Endothelial cell of umbilical vein (primary cell): ENCODE measurements around the gene NEDD4L. TPM values are rescaled to one million over a fixed set of nuclear protein-coding genes. Genes with fewer than 3 reads are reported as not detected.

ENCODE experiments used
- BruUV-seq: library from RNA; stranded (reverse); fragments of 400-500 nt; replicated peaks from 2 replicates; lab custom pipeline; 2021; lab: Mats Ljungman, UMichigan
- CTCF ChIA-PET: fragments of 300-600, 350-600 bp; sonication (Branson Sonifier 250); formaldehyde crosslinking; loops from one replicate; lab custom pipeline; 2021; ENCODE audit warnings: antibody characterized with exemption, inconsistent platforms; lab: Charles Lee
- POLR2A ChIA-PET: fragments of 300-600, 350-600 bp; sonication (Branson Sonifier 250); formaldehyde crosslinking; loops from one replicate; lab custom pipeline; 2021; ENCODE audit warnings: antibody characterized with exemption, inconsistent platforms; lab: Charles Lee
- DNase-seq: peaks from one replicate; pipeline ENCODE4 v3.0.0-alpha.2; 2011; ENCODE audit warnings: low read depth, low spot score
- FAIRE-seq: peaks from 2 replicates; lab custom pipeline; 2011; peaks lifted over from hg19 to GRCh38; lab: Jason Lieb, UNC
- H2AFZ ChIP-seq: 2 replicates; pipeline ENCODE4 v1.6.0; 2012; ENCODE audit warnings: low read depth, low read length, control low read depth, inconsistent platforms
- H3K27ac ChIP-seq: 2 replicates; pipeline ENCODE4 v1.5.1; 2011; ENCODE audit warnings: low read depth, mild to moderate bottlenecking, control low read depth, low read length, moderate library complexity; ENCODE audit not compliant: insufficient read depth
- H3K27me3 ChIP-seq, 2 experiments: 2 replicates each; pipeline versions ENCODE4 v1.6.0 to v1.6.1; 2011; ENCODE audit warnings: low read length in 2 of 2, mixed read lengths in 1 of 2; ENCODE audit not compliant: control insufficient read depth in 2 of 2, insufficient read depth in 2 of 2
- H3K36me3 ChIP-seq, 2 experiments: 2 replicates in 1 of 2; 3 replicates in 1 of 2; pipeline ENCODE4 v1.5.1; 2011; ENCODE audit warnings: low read length in 2 of 2, mild to moderate bottlenecking in 1 of 2, moderate library complexity in 1 of 2; ENCODE audit not compliant: control insufficient read depth in 2 of 2, insufficient read depth in 2 of 2; ENCODE audit errors: extremely low read depth in 1 of 2
- H3K4me1 ChIP-seq: 3 replicates; pipeline ENCODE4 v1.5.1; 2011; ENCODE audit warnings: mild to moderate bottlenecking, low read length; ENCODE audit not compliant: control insufficient read depth, insufficient read depth; ENCODE audit errors: extremely low read depth
- H3K4me2 ChIP-seq: 2 replicates; pipeline ENCODE4 v1.6.1; 2011; ENCODE audit warnings: low read length, control low read depth, mixed read lengths; ENCODE audit not compliant: insufficient read depth
- H3K4me3 ChIP-seq, 3 experiments: fragments of 200-600 bp in 1 of 3; sonication (generic), shearing (Covaris generic) in 1 of 3; replicated peaks in 1 of 3; 2 replicates each; pipeline ENCODE4 v1.5.1; 2011 to 2016; ENCODE audit warnings: control low read depth in 3 of 3, low read length in 3 of 3, mild to moderate bottlenecking in 2 of 3, inconsistent platforms in 1 of 3, low read depth in 1 of 3, moderate library complexity in 1 of 3; ENCODE audit not compliant: insufficient read depth in 1 of 3
- H3K79me2 ChIP-seq: 2 replicates; pipeline ENCODE4 v1.6.0; 2012; ENCODE audit warnings: low read length, inconsistent platforms; ENCODE audit not compliant: control insufficient read depth, insufficient read depth
- H3K9ac ChIP-seq: replicated peaks from 2 replicates; pipeline ENCODE3; 2011; ENCODE audit warnings: low read length, control low read depth; ENCODE audit not compliant: insufficient read depth; ENCODE audit errors: extremely low read depth
- H3K9me1 ChIP-seq: replicated peaks from 3 replicates; pipeline ENCODE4 v1.6.0; 2011; ENCODE audit warnings: mild to moderate bottlenecking, low read length; ENCODE audit not compliant: control insufficient read depth, insufficient read depth; ENCODE audit errors: extremely low read depth
- H3K9me3 ChIP-seq: replicated peaks from 2 replicates; pipeline ENCODE4 v1.5.1; 2012; ENCODE audit warnings: low read length, inconsistent platforms; ENCODE audit not compliant: control insufficient read depth, insufficient read depth
- H4K20me1 ChIP-seq: replicated peaks from 2 replicates; pipeline ENCODE3; 2011; ENCODE audit warnings: mild to moderate bottlenecking, low read length; ENCODE audit not compliant: control insufficient read depth, insufficient read depth; ENCODE audit errors: extremely low read depth
- CTCF ChIP-seq, 2 donors: IDR thresholded peaks; 1 replicate in 1 of 2; 2 replicates in 1 of 2; pipeline ENCODE4 v1.5.1; 2011; ENCODE audit warnings: low read length in 2 of 2, mild to moderate bottlenecking in 2 of 2, moderate library complexity in 2 of 2, control low read depth in 1 of 2, inconsistent platforms in 1 of 2, low read depth in 1 of 2; ENCODE audit not compliant: insufficient read depth in 1 of 2; ENCODE audit errors: extremely low read depth in 1 of 2
- EZH2 ChIP-seq: IDR thresholded peaks from 2 replicates; pipeline ENCODE4 v1.6.1; 2012; ENCODE audit warnings: borderline replicate concordance, low read depth, mild to moderate bottlenecking, moderate library complexity, low read length, inconsistent platforms; ENCODE audit not compliant: severe bottlenecking
- GATA2 ChIP-seq: IDR thresholded peaks from 2 replicates; pipeline ENCODE4 v1.7.0; 2011; ENCODE audit warnings: low read depth, mild to moderate bottlenecking, moderate library complexity, mixed read lengths, low read length; ENCODE audit not compliant: insufficient read length, insufficient read depth
- JUN ChIP-seq: IDR thresholded peaks from 2 replicates; pipeline ENCODE4 v1.6.1; 2011; ENCODE audit warnings: borderline replicate concordance, low read depth; ENCODE audit not compliant: insufficient read length, insufficient read depth
- MAX ChIP-seq: IDR thresholded peaks from 2 replicates; pipeline ENCODE4 v1.6.1; 2011; ENCODE audit not compliant: insufficient read depth, insufficient read length
- POLR2A ChIP-seq: IDR thresholded peaks from 2 replicates; pipeline ENCODE4 v1.6.1; 2012; ENCODE audit warnings: low read depth, mild to moderate bottlenecking, control low read depth, low read length
- POLR2AphosphoS5 ChIP-seq: IDR thresholded peaks from 2 replicates; pipeline ENCODE4 v1.6.1; 2012; ENCODE audit warnings: low read depth, mild to moderate bottlenecking, control low read depth, low read length, moderate library complexity; ENCODE audit not compliant: insufficient read depth
- dilution Hi-C: fragments of 300-500 bp; cut with MboI; formaldehyde crosslinking; loops from one replicate; pipeline ENCODE4 v1.15.0; 2019; ENCODE audit warnings: low sequenced_read_pairs; ENCODE audit not compliant: extremely low pct_ligation_motif_present
- intact Hi-C: fragments of 100-400 bp; cut with micrococcal nuclease; formaldehyde crosslinking; loops from one replicate; pipeline ENCODE4 v1.10.0; 2022
- polyA plus RNA-seq, 4 experiments: library from polyadenylated mRNA; depleted of rRNA in 3 of 4; stranded (reverse) in 3 of 4; unstranded in 1 of 4; fragments of >200 nt; gene quantifications; 2 replicates each; pipeline versions ENCODE4 v1.2.1 to v1.2.3, GENCODE V29; 2011 to 2012; ENCODE audit warnings: missing spikeins in 1 of 4
- total RNA-seq: library from RNA; stranded (reverse); gene quantifications from 2 replicates; pipeline ENCODE4 v1.2.3, GENCODE V29; 2021

Gene NEDD4L
- total and polyA plus RNA-seq, 2 donors (not counting 3 experiments of a cell fraction or from before 2014, with no cell fraction given) = 20.5 to 78.9 TPM

GRCh38 chr18:58217052-58217451, 173.0 kb downstream of the NEDD4L start:
- Histone ChIP-seq H3K4me2 (no peak overlapping the region), H2AFZ (no peak overlapping the region), H4K20me1 (no peaks in the 10 kb centered on the region), H3K27me3 (no peaks in the 10 kb centered on the region), H3K27ac (no peak overlapping the region), H3K4me1 (peaks cover 38% of the 10 kb centered on the region), H3K9ac (no peak overlapping the region), H3K36me3 (no peaks in the 10 kb centered on the region), H3K4me3 (no peak overlapping the region), H3K79me2 (no peaks in the 10 kb centered on the region), H3K9me3 (no peaks in the 10 kb centered on the region), H3K9me1 (no peaks in the 10 kb centered on the region)
- ChIA-PET CTCF (interaction anchor here (1.7 kb wide), 1 partner anchor 36 kb away, joined by 9 read pairs; no protein-coding TSS in a partner anchor), POLR2A (no interaction called here)
- intact Hi-C loops = no loop called here
- DNase-seq = no peak
- no TSS peak for BruUV-seq
- no peak for FAIRE-seq
- TF ChIP-seq CTCF (IDR thresholded peaks at IDR 0.05; ENCODE audit: extremely low read depth in 1 of 2, insufficient read depth in 1 of 2, low read depth in 1 of 2, low read length in 2 of 2) (no peak), MAX (no peak), EZH2 (no peak), GATA2 (no peak), POLR2A (no peak), POLR2AphosphoS5 (no peak), JUN (no peak)
- dilution Hi-C loops = no loop called here
